ENCODE results near the gene CCDC177.
"Not testable (repeated sequence)": the region's sequence is repeated elsewhere in the genome, so short reads cannot be mapped to it uniquely, and the experiment has no call there.

CCDC177 gene

GRCh38 chr14:69600304-69600891 lies 25.7 kb upstream of the CCDC177 start:
- no peak overlapping the region for H3K4me3 ChIP-seq (ENCODE audit: low read length in 2 of 2)
- no peak for DNase-seq (ENCODE audit: low spot score)
- H3K36me3 ChIP-seq (replicated peaks in 1 of 2; ENCODE audit: control insufficient read depth in 2 of 2, insufficient read depth in 2 of 2, low read length in 2 of 2) = no peaks in the 10 kb centered on the region
- peak overlapping the region; percentile 73 for H3K23ac ChIP-seq (ENCODE audit: low read depth, low read length, poor library complexity)
- H3K9me3 ChIP-seq (replicated peaks in 1 of 2; ENCODE audit: control insufficient read depth in 2 of 2, insufficient read depth in 1 of 2, low read depth in 1 of 2, low read length in 2 of 2) = no peaks in the 10 kb centered on the region
- H3K79me1 ChIP-seq (ENCODE audit: low read depth, low read length) = no peaks in the 10 kb centered on the region
- peak overlapping the region; percentile 1 for H2AK5ac ChIP-seq (ENCODE audit: low read depth, low read length)
- H3K27me3 ChIP-seq (ENCODE audit: control insufficient read depth in 3 of 3, insufficient read depth in 3 of 3, low read depth in 1 of 3, low read length in 3 of 3) = no peaks in the 10 kb centered on the region
- WGBS, 2 donors (ENCODE audit: extremely low coverage in 2 of 2, insufficient read length in 2 of 2, insufficient replicate concordance in 1 of 2) = no CpG with 5 or more reads among the region's 3 CpGs
- no peak overlapping the region for H4K8ac ChIP-seq (ENCODE audit: low read depth, low read length)
- no peak overlapping the region for H2BK15ac ChIP-seq (ENCODE audit: low read length)
- no peak overlapping the region for H4K91ac ChIP-seq (ENCODE audit: low read depth, low read length, poor library complexity)
- H3K18ac ChIP-seq (ENCODE audit: low read length) = peak overlapping the region; percentile 44
- H2AFZ ChIP-seq (ENCODE audit: low read length) = peak overlapping the region; percentile 8
- no peak overlapping the region for H2BK120ac ChIP-seq (ENCODE audit: low read depth, low read length)
- no peak overlapping the region for H3K9ac ChIP-seq (ENCODE audit: low read depth, low read length, poor library complexity)
- no peak overlapping the region for H2BK12ac ChIP-seq (ENCODE audit: low read length)
- no peak overlapping the region for H3K27ac ChIP-seq (replicated peaks; ENCODE audit: low read length)
- H3K4ac ChIP-seq (ENCODE audit: low read length) = no peak overlapping the region
- H3K4me2 ChIP-seq (ENCODE audit: insufficient read depth, low read length, poor library complexity, severe bottlenecking) = no peak overlapping the region
- H3K14ac ChIP-seq (ENCODE audit: low read length) = no peak overlapping the region
- H2BK5ac ChIP-seq (ENCODE audit: low read length) = peak overlapping the region; percentile 10
- H3K4me1 ChIP-seq (ENCODE audit: control insufficient read depth in 2 of 2, insufficient read depth in 1 of 2, low read depth in 1 of 2, low read length in 2 of 2) = peaks cover 2 to 3% of the 10 kb centered on the region in 2 donors

GRCh38 chr14:69599431-69599830 lies 24.8 kb upstream of the CCDC177 start:
- H2AK5ac ChIP-seq (ENCODE audit: low read depth, low read length); H3K14ac ChIP-seq (ENCODE audit: low read length); H3K4me3 ChIP-seq (ENCODE audit: low read length in 2 of 2); H4K91ac ChIP-seq (ENCODE audit: low read depth, low read length, poor library complexity); H2BK120ac ChIP-seq (ENCODE audit: low read depth, low read length); H2BK12ac ChIP-seq (ENCODE audit: low read length); H4K8ac ChIP-seq (ENCODE audit: low read depth, low read length); H3K4me1 ChIP-seq (ENCODE audit: control insufficient read depth in 2 of 2, insufficient read depth in 1 of 2, low read depth in 1 of 2, low read length in 2 of 2); H2BK15ac ChIP-seq (ENCODE audit: low read length); H2AFZ ChIP-seq (ENCODE audit: low read length); H3K4me2 ChIP-seq (ENCODE audit: insufficient read depth, low read length, poor library complexity, severe bottlenecking); H2BK5ac ChIP-seq (ENCODE audit: low read length); H3K27ac ChIP-seq (replicated peaks; ENCODE audit: low read length); H3K9me3 ChIP-seq (replicated peaks in 1 of 2; ENCODE audit: control insufficient read depth in 2 of 2, insufficient read depth in 1 of 2, low read depth in 1 of 2, low read length in 2 of 2); H3K9ac ChIP-seq (ENCODE audit: low read depth, low read length, poor library complexity); H3K27me3 ChIP-seq (ENCODE audit: control insufficient read depth in 3 of 3, insufficient read depth in 3 of 3, low read depth in 1 of 3, low read length in 3 of 3); H3K79me1 ChIP-seq (ENCODE audit: low read depth, low read length); H3K18ac ChIP-seq (ENCODE audit: low read length); H3K36me3 ChIP-seq (replicated peaks in 1 of 2; ENCODE audit: control insufficient read depth in 2 of 2, insufficient read depth in 2 of 2, low read length in 2 of 2); DNase-seq (ENCODE audit: low spot score); H3K23ac ChIP-seq (ENCODE audit: low read depth, low read length, poor library complexity); H3K4ac ChIP-seq (ENCODE audit: low read length): not testable (repeated sequence)
- WGBS, 2 donors (ENCODE audit: extremely low coverage in 2 of 2, insufficient read length in 2 of 2, insufficient replicate concordance in 1 of 2) = no CpG with 5 or more reads among the region's 5 CpGs

- no peak overlapping the region for H3K4me2 ChIP-seq (ENCODE audit: insufficient read depth, low read length, poor library complexity, severe bottlenecking)
- H2AFZ ChIP-seq (ENCODE audit: low read length) = no peak overlapping the region
- no peak overlapping the region for H3K14ac ChIP-seq (ENCODE audit: low read length)
- H3K4ac ChIP-seq (ENCODE audit: low read length) = no peak overlapping the region
- DNase-seq (ENCODE audit: low spot score) = no peak
- H4K8ac ChIP-seq (ENCODE audit: low read depth, low read length) = no peak overlapping the region
- no CpG with 5 or more reads among the region's 5 CpGs for WGBS, 2 donors (ENCODE audit: extremely low coverage in 2 of 2, insufficient read length in 2 of 2, insufficient replicate concordance in 1 of 2)
- no peaks in the 10 kb centered on the region for H3K27me3 ChIP-seq (ENCODE audit: control insufficient read depth in 3 of 3, insufficient read depth in 3 of 3, low read depth in 1 of 3, low read length in 3 of 3)
- H3K23ac ChIP-seq (ENCODE audit: low read depth, low read length, poor library complexity) = no peak overlapping the region
- H2BK120ac ChIP-seq (ENCODE audit: low read depth, low read length) = no peak overlapping the region
- H3K4me1 ChIP-seq (ENCODE audit: control insufficient read depth in 2 of 2, insufficient read depth in 1 of 2, low read depth in 1 of 2, low read length in 2 of 2) = peaks cover 8 to 14% of the 10 kb centered on the region in 2 donors
- no peak overlapping the region for H3K4me3 ChIP-seq (ENCODE audit: low read length in 2 of 2)
- no peak overlapping the region for H3K27ac ChIP-seq (replicated peaks; ENCODE audit: low read length)
- no peaks in the 10 kb centered on the region for H3K36me3 ChIP-seq (replicated peaks in 1 of 2; ENCODE audit: control insufficient read depth in 2 of 2, insufficient read depth in 2 of 2, low read length in 2 of 2)
- H3K9ac ChIP-seq (ENCODE audit: low read depth, low read length, poor library complexity) = no peak overlapping the region
- no peak overlapping the region for H3K18ac ChIP-seq (ENCODE audit: low read length)
- no peak overlapping the region for H2BK12ac ChIP-seq (ENCODE audit: low read length)
- no peak overlapping the region for H2BK15ac ChIP-seq (ENCODE audit: low read length)
- H3K79me1 ChIP-seq (ENCODE audit: low read depth, low read length) = no peaks in the 10 kb centered on the region
- no peaks in the 10 kb centered on the region for H3K9me3 ChIP-seq (replicated peaks in 1 of 2; ENCODE audit: control insufficient read depth in 2 of 2, insufficient read depth in 1 of 2, low read depth in 1 of 2, low read length in 2 of 2)
- H2BK5ac ChIP-seq (ENCODE audit: low read length) = no peak overlapping the region
- H2AK5ac ChIP-seq (ENCODE audit: low read depth, low read length) = no peak overlapping the region
- no peak overlapping the region for H4K91ac ChIP-seq (ENCODE audit: low read depth, low read length, poor library complexity)
Measured at GRCh38 chr14:69595336-69595735, 20.7 kb upstream of the CCDC177 start.

- H3K9me3 ChIP-seq (replicated peaks in 1 of 2; ENCODE audit: control insufficient read depth in 2 of 2, insufficient read depth in 1 of 2, low read depth in 1 of 2, low read length in 2 of 2) = no peaks in the 10 kb centered on the region
- H3K14ac ChIP-seq (ENCODE audit: low read length) = no peak overlapping the region
- H4K8ac ChIP-seq (ENCODE audit: low read depth, low read length) = no peak overlapping the region
- peaks cover 8 to 13% of the 10 kb centered on the region in 2 donors for H3K4me1 ChIP-seq (ENCODE audit: control insufficient read depth in 2 of 2, insufficient read depth in 1 of 2, low read depth in 1 of 2, low read length in 2 of 2)
- H2BK5ac ChIP-seq (ENCODE audit: low read length) = no peak overlapping the region
- H3K23ac ChIP-seq (ENCODE audit: low read depth, low read length, poor library complexity) = no peak overlapping the region
- H3K79me1 ChIP-seq (ENCODE audit: low read depth, low read length) = no peaks in the 10 kb centered on the region
- no peak overlapping the region for H3K4me2 ChIP-seq (ENCODE audit: insufficient read depth, low read length, poor library complexity, severe bottlenecking)
- H3K4me3 ChIP-seq (ENCODE audit: low read length in 2 of 2) = no peak overlapping the region
- H2AK5ac ChIP-seq (ENCODE audit: low read depth, low read length) = no peak overlapping the region
- no peak overlapping the region for H3K27ac ChIP-seq (replicated peaks; ENCODE audit: low read length)
- no peak overlapping the region for H4K91ac ChIP-seq (ENCODE audit: low read depth, low read length, poor library complexity)
- no CpG with 5 or more reads among the region's 6 CpGs for WGBS, 2 donors (ENCODE audit: extremely low coverage in 2 of 2, insufficient read length in 2 of 2, insufficient replicate concordance in 1 of 2)
- H2AFZ ChIP-seq (ENCODE audit: low read length) = no peak overlapping the region
- H2BK15ac ChIP-seq (ENCODE audit: low read length) = no peak overlapping the region
- no peak overlapping the region for H3K4ac ChIP-seq (ENCODE audit: low read length)
- no peak overlapping the region for H3K18ac ChIP-seq (ENCODE audit: low read length)
- DNase-seq (ENCODE audit: low spot score) = no peak
- no peak overlapping the region for H3K9ac ChIP-seq (ENCODE audit: low read depth, low read length, poor library complexity)
- no peaks in the 10 kb centered on the region for H3K27me3 ChIP-seq (ENCODE audit: control insufficient read depth in 3 of 3, insufficient read depth in 3 of 3, low read depth in 1 of 3, low read length in 3 of 3)
- no peaks in the 10 kb centered on the region for H3K36me3 ChIP-seq (replicated peaks in 1 of 2; ENCODE audit: control insufficient read depth in 2 of 2, insufficient read depth in 2 of 2, low read length in 2 of 2)
- H2BK120ac ChIP-seq (ENCODE audit: low read depth, low read length) = no peak overlapping the region
- no peak overlapping the region for H2BK12ac ChIP-seq (ENCODE audit: low read length)
Measured at GRCh38 chr14:69594846-69595245, 20.2 kb upstream of the CCDC177 start.

Measured in neuronal stem cell (in vitro differentiated cells).